IPS DF 4.7 (cell line): ENCODE data around the gene PPP1R12C.
"Not testable (repeated sequence)": the region's sequence is repeated elsewhere in the genome, so short reads cannot be mapped to it uniquely, and the experiment has no call there.

Source experiments
- DNase-seq: peaks from one replicate; pipeline ENCODE4 v3.0.0-alpha.2; 2013; ENCODE audit warnings: low spot score; ENCODE audit errors: extremely low read depth

PPP1R12C gene

GRCh38 chr19:55112246-55112776, 5.1 kb downstream of the PPP1R12C start:
- DNase-seq, result no peak

GRCh38 chr19:55111238-55111831, 6.1 kb downstream of the PPP1R12C start:
- no peak for DNase-seq

- DNase-seq, result no peak
Observed at GRCh38 chr19:55109527-55110291, 7.7 kb downstream of the PPP1R12C start.

DNA sequence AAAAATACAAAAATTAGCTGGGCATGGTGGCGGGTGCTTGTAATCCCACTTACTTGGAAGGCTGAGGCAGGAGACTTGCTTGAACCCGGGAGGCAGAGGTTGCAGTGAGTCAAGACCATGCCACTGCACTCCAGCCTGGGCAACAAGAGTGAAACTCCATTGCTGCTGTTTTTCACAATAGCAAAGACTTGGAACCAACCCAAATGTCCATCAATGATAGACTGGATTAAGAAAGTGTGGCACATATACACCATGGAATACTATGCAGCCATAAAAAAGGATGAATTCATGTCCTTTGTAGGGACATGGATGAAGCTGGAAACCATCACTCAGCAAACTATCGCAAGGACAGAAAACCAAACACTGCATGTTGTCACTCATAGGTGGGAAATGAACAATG, 10.2 kb downstream of the PPP1R12C start:
- not testable (repeated sequence) for DNase-seq

GRCh38 chr19:55106591-55106990, 10.8 kb downstream of the PPP1R12C start:
- no peak for DNase-seq

- DNase-seq, result no peak
Observed at GRCh38 chr19:55105237-55105636, 12.2 kb downstream of the PPP1R12C start.

- DNase-seq, result no peak
Observed at GRCh38 chr19:55103190-55103589, 14.2 kb downstream of the PPP1R12C start.

GRCh38 chr19:55101261-55101660, 16.2 kb downstream of the PPP1R12C start:
- DNase-seq, result no peak

DNA sequence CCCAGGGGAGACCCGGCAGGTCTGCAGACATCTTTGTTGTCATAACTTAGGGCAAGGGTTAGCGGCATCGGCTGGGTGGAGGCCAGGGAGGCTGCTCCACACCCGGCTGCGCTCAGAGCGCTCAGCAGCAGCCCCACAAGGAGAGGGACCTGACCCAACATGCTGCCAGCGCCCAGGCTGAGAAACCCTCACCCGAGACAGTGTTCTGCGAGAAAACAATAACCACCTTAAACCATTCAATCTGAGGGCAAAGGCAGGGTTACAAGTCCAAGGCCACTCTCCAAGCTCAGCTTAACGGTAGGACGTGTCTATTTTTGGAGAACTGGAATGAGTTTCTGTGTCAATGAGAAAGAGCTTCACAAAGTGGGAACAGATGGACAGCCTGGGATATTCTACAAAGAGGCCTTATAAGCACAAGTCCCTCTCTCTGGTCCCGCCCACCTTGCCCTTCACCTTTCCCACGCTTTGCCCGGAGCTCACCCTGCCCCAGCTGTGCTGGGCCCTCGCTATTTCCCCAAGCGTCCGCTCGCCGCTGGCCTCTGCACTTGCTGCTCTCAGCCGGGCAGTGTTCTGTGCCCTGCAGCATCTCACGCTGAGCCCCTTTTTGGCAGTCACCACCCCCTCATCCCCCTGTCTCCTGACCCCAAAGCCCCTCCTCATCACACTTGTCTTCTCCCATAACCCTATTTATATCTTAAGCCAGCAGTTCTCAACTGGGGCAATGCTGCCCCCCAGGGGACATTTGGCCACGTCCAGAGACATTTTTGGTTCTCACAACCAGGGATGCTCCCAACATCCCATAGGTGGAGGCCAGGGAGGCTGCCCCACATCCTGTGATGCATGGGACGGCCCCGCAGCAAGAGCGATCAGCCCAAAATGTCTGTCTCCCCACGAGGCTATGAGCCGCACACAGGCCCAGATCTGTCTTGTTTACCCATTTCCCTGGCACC, 17.6 kb downstream of the PPP1R12C start:
- no peak for DNase-seq

- no peak for DNase-seq
Observed at GRCh38 chr19:55098716-55099556, 18.5 kb downstream of the PPP1R12C start.

GRCh38 chr19:55097864-55098715, 19.3 kb downstream of the PPP1R12C start:
- no peak for DNase-seq

GRCh38 chr19:55096061-55096701, 21.3 kb downstream of the PPP1R12C start:
- no peak for DNase-seq

DNA sequence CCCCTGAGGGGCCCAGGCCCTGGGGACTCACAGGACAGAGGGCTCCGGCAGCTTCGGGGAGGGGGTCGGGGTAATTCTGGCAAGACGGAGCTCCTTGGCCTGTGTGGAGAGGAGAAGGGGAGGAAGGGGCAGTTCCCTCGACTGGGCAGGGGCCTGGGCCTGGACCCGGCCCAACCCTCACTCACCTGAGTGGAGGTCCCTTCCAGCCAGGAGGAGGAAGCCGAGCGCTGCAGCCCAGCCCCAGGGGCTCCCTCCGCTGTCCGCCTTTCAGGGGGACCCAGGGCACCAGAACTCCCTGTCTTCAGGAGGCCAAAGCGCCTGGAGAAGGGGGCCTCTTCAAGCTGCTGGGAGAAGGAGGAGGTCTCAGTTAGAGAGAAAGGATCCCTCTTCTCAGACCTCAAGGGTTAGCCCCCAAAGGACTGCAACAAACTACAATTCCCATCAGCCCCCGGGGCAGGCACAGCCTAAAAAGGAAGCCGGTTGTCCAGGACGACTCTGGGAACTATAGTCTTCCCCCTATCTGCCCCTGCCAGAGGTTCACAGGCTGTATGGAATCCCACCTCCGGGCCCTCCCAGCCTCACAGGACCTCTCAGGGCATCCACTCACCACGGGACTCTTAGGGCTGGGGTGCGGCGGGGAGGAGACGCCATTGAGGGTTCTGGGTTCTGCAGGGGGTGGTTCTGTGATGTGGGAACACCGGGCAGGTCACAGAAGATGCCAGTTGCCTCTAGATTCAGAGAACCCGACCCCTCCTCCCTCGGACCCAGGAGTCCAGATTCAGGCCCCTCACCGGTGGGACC, 22.0 kb downstream of the PPP1R12C start:
- DNase-seq, result no peak

DNA sequence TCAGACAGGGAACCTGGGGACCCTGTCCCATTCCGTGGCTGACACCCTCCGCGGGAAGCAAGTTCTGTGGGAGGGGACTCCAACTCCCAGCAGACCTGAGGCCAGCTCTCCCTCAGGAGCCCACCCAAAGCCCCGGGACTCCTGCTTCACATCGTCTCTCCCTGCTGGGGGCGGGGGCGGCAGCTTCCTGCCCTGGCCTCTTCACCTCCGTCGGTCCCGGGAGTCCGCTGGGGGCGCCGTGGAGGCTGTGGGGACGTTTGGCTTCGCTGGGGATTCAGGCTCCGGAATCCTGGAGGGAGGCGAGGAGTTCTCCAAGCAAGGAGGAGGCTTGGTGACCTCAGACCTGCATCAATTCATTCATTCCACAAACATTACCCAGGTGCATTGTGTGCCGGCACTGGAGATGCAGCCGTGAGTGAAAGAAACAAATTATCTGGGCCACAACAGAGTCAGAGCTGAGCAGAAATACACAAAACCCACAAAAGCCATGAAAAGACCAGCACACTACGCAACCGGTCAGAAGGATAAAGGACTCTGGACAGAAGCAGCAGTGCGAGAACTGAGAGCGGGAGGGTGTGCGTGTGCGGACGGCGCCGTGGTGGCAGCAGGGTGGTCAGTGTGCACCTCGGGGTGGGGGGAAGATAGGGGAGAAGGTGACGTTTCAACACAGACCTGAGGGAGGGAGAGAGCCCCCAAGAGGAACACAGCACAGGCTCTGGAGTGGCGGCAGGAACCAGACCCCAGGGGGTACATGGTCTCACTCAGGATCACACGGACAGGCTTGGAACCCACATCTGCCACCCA, 22.8 kb downstream of the PPP1R12C start:
- DNase-seq, result no peak

- DNase-seq, result no peak
Observed at GRCh38 chr19:55092423-55093318, 24.8 kb downstream of the PPP1R12C start.

DNA sequence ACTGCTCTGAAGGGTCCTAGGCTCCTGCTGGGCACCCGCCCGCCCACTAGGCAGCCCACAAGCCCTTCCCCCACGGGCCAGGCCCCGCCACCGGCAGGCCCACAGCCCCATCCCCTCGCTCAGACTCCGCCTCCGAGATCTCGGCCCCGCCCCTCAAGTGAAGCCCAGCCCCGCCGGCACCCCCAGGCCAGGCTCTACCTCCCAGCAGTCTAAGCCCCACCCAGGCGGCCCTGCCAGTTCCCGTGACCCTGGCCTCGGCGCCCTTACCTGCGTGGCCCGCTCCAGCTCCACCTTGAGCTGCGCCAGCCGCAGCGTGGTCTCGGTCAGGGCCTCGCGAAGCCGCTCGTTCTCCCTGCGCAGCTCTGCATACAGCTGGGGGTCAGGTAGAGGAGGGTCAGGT, 25.5 kb downstream of the PPP1R12C start:
- no peak for DNase-seq
